ENCODE measurements around the gene IL1RN. TPM values are rescaled to one million over a fixed set of nuclear protein-coding genes. Genes with fewer than 3 reads are reported as not detected.
A peak's percentile ranks its signal among the peaks of the same experiment; 100 is the strongest.

The IL1RN gene
- total and polyA plus RNA-seq, 2 of the 13 experiments (the other 11 are each of a cell fraction or from before 2014, with no cell fraction given): 21.2 to 101 TPM

- peak; percentile 60 for TF ChIP-seq ZNF687 (CRISPR knock-in tag; IDR thresholded peaks at IDR 0.05)
- TF ChIP-seq POLR2G (IDR thresholded peaks at IDR 0.05; ENCODE audit: low read depth, low read length): no peak
- TF ChIP-seq POGK (CRISPR knock-in tag; conservative IDR thresholded peaks at IDR 0.05): no peak
- no peak for TF ChIP-seq ZNF562 (CRISPR knock-in tag; IDR thresholded peaks at IDR 0.05; ENCODE audit: borderline replicate concordance)
- no peak for TF ChIP-seq ZBTB3 (CRISPR knock-in tag; IDR thresholded peaks at IDR 0.05; ENCODE audit: borderline replicate concordance, low read depth)
These were observed 54.1 kb downstream of the IL1RN start (continued) for GRCh38 chr2:113181258-113182051.
